Pulmonary artery endothelial cell (primary cell): ENCODE measurements around the gene IL11. TPM values are rescaled to one million over a fixed set of nuclear protein-coding genes. Genes with fewer than 3 reads are reported as not detected.
"Not testable (repeated sequence)": the region's sequence is repeated elsewhere in the genome, so short reads cannot be mapped to it uniquely, and the experiment has no call there.

ENCODE experiments used
- DNase-seq: peaks from one replicate; pipeline ENCODE4 v3.0.0-alpha.2; 2011; ENCODE audit warnings: low read depth, low spot score
- total RNA-seq: library from RNA; depleted of rRNA; stranded (reverse); fragments of >200 nt; gene quantifications from 2 replicates; pipeline ENCODE4 v1.2.3, GENCODE V29; 2014

Gene IL11
- total RNA-seq, 1 donor from 2014 or later, result 0.33 TPM

DNA sequence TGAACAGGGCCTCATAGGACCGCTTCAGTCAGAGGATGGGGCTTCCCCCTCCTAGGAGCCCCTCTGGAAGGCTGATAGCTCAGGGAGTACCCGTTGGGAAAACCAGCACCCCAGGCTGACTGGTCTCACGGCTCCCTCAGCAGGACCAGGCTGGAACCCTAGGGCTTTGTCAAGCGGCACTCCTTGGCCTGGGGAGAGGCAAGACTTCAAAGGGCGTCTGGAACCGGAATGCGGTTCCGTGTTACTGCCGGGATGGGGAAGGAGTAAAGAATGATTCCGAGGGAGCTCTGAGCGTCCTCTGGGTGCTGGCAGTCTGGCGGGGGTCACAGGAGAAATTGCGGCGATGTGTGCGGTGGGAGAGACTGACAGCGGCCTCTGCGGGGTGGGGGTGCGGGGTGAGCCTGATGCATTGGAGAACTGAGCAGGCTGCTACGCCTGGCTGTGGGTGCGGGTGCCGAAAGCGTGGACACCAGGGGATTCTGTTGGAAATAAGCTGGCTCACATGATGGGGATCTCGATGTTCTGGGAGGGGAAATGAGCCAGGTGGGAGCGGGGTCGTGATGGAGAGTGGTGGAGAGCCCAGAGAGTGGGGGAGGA is 17.6 kb downstream of the IL11 start:
- DNase-seq, result no peak

DNA sequence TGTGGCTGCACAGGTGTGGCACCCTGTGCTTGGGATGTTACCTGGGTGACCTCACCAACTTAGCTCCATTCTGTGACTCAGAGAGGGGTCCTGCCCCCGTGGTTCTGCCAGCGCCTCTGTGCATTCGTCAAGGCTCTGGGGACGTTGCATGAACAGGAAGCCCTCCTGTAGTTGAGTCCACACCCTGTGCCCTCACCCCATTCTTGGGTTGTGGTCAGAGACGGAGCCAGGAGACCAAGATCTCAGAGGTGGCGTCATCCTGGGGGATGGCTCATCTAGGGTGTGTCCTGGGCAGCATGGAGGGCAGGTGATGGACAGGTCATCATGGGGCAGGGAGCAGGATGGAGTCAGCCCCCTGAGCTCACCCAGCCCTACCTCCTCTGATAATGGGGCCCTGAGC is 18.2 kb downstream of the IL11 start:
- DNase-seq, result no peak

DNA sequence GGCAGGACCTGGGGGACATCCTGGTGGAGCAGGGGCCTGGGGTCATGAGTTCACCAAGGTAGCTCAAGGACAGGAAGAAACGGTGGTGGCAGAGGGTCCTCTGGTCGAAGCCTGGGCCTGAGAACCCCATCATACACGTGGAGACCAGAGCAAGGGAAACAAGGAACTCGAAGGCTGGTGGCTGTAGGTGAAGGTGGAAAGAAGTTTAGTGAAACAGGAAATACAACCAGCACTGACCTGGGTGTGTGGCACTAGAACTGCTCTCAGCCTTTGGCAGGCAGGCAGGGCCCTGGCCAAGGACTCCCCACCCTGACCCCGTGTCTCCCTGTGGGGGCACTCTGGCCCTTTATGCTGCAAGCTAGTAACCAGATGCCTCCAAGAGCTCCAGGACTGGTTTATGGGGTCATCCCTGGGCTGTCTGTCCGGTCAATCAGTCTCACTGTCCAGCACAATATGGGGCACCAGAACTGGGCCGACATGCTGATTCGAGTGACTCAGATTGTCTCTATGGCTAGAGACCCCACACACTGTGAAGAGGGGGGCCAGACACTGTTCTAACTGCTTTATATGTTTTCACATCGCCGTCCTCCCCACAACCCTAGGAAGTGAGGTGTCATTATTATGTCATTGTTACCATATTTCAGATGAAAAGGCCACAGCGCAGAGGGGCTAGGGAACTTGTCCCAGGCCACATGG is 19.5 kb downstream of the IL11 start:
- DNase-seq, result no peak

DNA sequence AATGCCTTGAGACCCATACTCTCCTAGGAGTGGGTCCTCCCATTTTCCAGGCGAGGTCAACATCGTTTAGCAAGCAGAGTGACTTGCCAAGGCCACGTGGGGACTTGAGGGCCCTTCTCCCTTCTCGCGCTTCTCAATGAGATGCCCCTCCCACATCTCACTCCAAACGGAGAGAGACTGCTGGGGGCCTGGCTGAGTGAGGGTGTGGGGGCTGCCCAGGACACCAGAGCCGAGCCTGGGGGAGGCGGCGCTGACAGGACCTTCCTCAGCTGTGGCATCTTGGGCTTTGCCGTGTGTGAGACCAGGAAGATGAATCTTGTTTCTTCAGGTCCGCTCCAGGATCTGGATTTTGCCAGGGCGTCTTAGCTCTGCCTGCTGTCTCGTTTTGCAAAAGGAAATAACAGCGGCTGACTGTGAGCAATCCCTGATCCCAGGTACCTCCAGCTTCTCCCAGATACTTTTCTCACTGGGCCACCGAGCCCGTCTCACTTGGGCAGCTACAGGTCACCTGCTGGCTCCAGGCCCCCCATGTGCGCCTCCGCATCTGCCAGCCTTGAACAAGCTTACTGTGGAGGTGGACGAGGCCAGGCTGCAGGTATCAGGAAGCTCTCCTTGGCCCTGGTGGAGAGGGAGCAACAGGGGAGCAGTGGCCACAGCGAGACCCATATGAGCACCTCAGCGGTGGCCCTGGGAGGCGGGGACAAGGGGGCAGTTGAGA is 21.8 kb downstream of the IL11 start:
- DNase-seq, result no peak

DNA sequence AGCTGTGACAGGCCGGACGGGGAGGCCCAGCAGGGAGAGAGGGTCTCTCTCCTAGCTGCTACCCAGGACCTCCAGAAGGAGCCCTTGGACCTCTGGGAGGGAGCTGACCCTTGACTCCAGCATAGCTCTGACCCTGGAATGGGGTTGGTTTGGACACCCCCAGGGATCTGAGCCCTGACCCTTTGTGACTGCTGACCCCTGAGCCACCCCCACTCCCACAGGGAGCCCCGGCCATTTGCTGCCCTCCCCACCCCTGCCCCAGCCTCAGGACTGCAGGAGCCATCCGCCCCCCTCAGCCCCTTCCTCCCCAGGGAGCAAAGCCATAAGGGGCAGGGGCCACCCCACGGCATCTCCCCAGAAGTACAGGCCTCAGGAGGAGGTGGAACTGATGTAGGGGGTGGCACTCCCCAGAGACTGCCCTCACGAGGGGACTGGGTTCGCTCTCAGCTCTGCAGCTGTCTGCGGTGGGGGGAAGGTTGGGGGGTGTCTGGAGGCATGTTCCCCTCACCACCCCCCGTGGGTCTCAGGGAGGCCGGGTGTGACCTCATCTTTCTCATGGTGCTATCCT is 22.7 kb downstream of the IL11 start:
- DNase-seq, result no peak

DNA sequence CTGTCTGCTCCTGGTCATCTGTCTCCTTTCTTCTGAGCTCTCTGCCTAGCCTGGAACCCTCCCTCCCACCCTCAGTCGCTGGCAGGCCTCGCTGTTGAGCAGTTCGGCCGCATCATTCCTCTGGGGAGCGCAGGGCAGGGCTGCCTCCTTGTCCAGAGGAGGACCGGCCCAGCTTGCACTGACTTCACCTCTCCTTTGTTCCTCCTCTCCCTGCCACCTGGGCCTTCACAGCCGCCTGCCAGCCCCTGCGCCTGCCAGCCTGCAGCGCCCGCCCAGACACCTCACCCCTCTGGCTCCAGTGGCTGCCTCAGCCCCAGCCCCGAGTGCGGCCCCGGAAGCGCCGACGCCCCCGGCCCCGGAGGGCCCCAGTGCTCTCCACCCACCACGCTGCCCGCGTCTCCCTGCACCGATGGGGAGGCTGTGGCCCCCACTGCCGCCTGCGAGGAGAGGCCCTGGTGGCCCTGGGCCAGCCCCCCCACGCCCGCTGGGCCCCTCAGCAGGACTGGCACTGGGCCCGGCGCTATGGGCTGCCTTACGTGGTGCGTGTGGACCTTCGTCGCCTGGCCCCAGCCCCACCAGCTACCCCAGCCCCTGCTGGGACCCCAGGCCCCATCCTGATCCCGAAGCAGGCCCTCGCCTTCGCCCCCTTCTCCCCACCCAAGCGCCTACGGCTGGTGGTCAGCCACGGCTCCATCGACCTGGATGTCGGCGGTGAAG is 23.4 kb downstream of the IL11 start:
- no peak for DNase-seq

DNA sequence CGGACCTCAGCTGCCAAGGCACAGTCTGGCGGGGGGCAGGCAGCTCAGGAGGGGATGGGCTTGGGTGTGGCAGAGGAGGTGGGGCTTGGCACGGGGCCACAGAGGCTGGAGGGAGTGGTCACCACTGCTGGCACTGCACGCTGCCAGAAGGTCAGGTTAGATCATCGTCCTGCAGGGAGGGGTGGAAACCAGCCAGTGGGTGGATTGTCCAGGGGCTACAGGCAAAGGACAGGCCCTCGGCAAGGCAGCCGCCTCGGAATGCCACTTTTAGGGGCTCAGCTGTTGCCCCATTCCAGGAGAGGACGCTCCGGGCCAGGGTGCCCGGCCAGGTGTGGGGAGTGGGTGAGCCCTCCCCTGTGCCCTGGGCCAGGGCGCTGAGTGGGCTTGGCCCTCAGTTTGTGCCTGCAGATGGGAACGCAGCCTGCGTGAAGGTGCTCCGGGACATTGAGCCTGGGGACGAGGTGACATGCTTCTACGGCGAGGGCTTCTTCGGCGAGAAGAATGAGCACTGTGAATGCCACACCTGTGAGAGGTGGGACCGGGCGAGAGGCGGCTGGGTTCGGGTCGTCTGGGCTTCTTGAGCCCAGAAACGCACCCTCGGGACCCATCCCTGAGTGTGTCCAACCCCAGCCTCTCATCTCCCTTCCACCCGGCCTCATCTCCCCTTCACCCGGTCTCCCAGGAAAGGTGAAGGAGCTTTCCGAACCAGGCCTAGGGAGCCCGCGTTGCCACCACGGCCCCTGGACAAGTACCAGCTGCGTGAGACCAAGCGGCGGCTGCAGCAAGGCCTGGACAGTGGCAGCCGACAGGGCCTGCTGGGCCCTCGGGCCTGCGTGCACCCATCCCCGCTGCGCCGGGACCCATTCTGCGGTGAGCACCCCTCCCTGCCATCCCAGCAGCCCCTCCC is 24.2 kb downstream of the IL11 start:
- no peak for DNase-seq

DNA sequence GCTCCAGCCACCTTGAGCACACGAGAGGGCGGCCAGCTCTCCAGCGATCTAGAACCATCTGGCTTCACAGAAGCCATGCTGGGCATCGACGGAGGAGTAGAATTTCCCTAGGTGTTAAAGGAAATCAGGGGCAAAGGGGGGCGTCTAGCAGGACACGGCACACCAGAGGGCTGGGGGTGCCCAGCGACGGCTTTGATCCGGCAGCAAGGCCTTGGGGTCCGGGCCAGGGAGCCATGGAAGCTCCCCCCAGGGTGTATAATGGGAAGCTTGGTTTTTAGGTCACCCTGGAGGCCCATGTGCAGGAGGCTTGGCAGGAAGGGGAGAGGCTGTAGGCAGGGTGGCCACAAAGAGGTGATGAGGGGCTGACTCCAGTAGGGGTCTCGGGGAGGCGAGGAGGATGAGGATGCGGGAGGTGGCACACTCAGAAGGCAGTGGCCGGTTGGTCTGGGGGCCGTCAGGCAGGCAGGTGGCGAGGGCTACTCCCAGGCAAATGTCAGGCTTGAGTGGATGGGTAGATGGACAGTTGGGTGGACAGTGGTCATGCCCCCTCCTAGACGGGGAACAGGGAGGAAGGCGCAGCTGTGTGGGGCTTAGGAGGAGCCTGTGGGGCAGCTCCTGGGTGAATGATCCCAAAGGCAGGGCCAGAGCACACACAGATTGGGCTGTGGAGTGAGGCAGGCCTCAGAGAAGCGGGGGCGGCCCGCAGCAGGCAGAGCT is 25.0 kb downstream of the IL11 start:
- DNase-seq, result no peak

DNA sequence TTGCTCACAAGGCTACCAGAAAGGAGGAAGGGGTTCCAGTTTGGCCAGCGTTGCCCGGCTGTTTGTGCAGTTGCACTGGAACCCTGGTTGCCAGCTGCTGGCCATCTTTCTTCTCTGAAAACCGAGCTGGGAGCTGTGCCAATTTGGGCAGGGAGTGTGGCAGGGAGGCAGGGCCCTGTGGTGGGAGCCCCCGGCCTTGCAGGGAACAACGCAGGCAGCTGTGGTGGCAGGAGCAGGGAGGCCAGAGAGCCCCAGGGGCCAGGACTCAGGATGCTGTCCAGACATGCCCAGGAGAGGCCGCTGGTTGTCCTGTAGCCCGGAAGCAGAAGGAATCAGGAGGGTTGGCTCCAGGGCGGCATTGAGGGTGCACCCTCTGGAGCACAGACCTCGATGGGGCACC is 25.8 kb downstream of the IL11 start:
- DNase-seq, result no peak

GRCh38 chr19:55341595-55342531 is 28.4 kb downstream of the IL11 start:
- DNase-seq, result no peak

- no peak for DNase-seq
Measured at GRCh38 chr19:55341171-55341588, 29.1 kb downstream of the IL11 start.

- DNase-seq, result no peak
Measured at GRCh38 chr19:55340784-55341147, 29.5 kb downstream of the IL11 start.

DNA sequence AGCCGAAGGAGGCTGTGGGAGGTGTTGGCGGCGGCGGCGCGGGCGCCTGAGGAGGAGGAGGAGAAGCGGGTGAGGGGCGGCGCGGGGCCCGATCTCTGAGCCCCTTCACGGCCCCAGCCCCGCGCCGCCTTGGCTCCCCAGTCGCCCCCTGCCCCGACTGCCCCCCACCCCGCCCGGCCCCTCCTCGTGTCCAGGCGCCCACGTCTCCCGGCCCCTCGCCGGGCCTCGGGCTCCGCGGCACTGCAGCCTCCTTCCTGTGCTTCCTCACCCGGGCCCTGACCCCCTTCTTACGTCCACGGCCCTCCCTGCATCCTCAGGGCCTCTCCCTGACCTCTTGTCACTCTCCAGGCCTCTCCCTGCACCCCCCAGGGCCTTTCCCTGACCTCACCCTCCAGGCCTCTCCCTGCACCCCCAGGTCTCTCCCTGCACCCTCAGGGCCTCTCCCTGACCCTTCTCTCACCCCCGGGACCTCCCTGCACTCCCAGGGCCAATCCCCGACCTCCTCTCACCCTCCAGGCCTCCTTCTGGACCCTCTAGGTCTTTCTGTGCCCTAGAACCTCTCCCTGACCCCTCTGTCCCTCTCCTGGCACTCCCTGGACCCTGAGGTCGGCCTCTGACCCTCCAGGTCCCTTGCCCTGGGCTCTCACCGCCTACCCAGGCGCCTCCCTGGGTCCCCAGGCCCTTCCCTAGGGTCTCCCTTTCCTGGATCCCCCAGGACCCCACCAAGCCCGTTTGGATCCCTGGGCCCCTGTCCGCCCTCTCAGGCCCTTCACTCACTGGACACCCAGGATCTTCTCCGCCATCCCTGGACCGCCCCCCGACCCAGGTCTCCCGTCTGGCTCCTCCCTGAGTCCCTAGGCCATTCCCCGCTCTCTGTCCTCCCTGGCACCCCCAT is 30.1 kb downstream of the IL11 start:
- DNase-seq, result no peak

DNA sequence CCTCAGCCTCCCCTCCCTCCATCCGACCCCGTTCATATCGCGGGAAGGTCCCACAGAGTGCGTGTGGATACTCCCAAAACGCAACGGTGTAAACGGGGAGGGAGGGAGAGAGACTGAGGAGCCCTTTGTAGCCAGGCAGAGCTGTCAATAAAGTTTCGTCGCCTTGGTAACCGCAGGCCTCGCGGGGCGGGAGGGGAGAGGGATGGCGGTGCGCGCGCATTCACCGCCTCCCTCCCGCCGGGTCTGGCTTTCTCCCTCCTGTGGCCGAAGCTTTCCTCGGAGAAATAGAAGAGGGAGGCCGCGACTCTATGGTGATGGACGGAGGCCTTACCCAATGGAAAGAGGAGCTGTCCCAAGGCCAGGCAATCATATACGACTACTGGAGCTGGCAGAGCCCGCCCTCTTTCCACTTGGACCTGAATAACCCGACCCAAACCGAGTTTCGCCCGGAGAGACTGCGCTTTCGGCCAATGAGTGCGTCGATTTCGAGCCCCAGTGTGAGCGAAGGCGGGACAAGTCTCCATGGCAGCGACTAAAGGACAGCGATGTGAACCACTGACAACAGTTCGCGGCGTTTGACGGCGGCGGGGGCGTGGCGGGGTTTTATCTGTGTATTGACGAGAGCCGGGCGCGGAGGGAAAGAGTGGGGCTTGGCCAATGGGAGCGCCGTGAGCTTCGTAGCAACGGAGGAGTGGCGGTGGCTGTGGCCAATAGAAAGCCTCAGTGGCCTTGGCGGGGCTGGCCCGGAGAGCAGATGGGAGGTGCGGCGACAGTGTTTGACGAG is 31.0 kb downstream of the IL11 start, which contains the start of gene KMT5C:
Gene KMT5C (plus strand): TSS at position 772 of the 784 bp plus-strand sequence. CDS start 2,061 bp downstream, outside the sequence.
- peak; percentile 100 for DNase-seq

- DNase-seq, result no peak
Measured at GRCh38 chr19:55336101-55336500, 34.2 kb downstream of the IL11 start.

GRCh38 chr19:55333870-55334269 is 36.4 kb downstream of the IL11 start:
- no peak for DNase-seq

DNA sequence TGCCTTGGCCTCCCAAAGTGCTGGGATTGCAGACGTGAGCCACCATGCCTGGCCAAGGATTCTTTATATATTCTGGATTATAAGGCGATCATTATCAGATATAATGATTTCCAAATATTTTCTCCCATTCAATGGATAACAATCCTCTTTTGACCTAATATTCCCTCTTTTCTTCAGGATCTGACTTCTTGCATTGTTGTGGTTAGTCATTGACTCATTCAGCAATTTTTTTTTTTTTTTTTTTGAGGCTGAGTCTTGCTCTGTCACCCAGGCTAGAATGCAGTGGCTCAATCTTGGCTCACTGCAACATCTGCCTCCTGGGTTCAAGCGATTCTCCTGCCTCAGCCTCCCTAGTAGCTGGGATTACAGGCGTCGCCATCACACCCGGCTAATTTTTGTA is 40.5 kb downstream of the IL11 start:
- DNase-seq, result not testable (repeated sequence)
